RPMI8226 (cell line): Measurements from ENCODE around the gene TAMM41.
"Not testable (repeated sequence)": the region's sequence is repeated elsewhere in the genome, so short reads cannot be mapped to it uniquely, and the experiment has no call there.

Experiments used
- DNase-seq: peaks from one replicate; pipeline ENCODE4 v3.0.0-alpha.2; 2015

Gene TAMM41

DNA sequence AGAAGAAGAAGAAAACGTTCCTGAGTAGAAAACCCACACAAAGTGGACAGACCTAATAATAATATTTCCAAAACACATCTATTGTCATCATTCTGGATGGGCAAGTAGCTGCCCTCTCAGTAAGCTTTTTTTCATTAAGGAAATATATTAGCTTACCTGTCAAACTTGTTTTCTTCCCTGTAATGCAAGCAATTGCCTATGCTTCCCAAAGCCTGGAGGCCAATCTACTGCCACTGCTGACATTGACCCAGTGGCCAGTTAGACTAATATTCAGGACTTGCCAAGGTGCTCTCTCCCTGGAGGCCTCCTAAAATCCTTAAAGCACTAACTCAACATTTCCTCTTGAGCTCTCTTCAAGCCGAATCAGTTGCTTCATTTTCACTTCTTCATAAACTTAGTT is 86.7 kb downstream of the TAMM41 start:
- DNase-seq: no peak

DNA sequence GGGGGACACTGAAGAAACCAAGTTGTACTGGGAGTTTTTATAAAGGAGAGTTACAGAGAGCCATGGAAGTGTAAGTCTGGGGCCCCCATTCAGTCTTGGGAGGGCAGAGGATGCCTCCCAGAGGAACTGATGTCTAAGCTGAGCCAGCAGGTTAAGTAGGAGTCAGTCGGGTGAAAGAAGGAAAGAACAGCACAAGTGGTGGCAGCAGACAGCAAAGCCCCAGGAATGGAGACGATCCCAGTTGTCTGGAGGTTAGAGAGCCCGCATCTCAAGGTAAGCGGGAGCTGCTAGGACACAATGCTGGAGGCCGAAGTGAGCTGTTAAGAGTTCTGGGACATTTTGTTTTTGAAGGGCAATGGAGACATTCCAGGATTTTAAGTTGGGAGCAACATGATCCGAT is 88.8 kb downstream of the TAMM41 start:
- no peak for DNase-seq

DNA sequence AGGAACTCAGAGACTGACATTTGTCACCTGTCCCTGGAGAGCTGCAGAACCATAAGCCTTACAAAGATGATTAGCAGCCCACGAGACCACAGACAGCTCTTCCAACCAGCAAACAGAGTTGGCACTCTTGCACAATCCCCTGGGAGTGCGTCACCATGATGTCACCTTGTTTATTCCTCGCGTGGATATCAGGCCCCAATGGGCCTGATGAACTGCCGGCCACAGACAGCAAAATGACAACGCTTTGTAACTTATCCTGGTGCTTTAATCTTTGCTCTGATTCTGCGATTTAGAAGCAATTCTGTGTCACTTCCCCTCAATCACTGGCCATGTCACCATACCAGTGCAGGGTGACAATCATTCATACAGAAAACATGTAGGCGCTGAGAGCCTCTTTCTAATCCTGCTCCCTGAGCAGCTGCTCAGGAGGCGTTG is 89.2 kb downstream of the TAMM41 start:
- DNase-seq: no peak

GRCh38 chr3:11755276-11755675 is 91.4 kb downstream of the TAMM41 start:
- DNase-seq: no peak

DNA sequence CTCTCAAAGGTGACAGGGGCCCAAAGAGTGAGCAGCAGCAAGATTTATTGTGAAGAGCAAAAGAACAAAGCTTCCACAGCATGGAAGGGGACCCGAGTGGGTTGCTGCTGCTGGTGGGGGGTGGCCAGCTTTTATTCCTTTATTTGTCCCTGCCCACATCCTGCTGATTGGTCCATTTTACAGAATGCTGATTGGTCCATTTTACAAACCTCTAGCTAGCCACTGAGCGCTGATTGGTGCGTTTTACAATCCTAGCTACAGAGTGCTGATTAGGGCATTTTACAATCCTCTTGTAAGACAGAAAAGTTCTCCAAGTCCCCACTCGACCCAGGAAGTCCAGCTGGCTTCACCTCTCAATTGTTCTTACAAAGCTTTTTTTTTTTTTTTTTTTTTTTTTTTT is 94.4 kb downstream of the TAMM41 start:
- DNase-seq: not testable (repeated sequence)

GRCh38 chr3:11748306-11748705 is 98.4 kb downstream of the TAMM41 start:
- not testable (repeated sequence) for DNase-seq
